ENCODE measurements around the gene MAP3K2.

GRCh38 chr2:127275356-127275755 is 112.4 kb downstream of the MAP3K2 start:
- TF ChIP-seq CTCF (IDR thresholded peaks at IDR 0.05) = no peak
- TF ChIP-seq ZFX (IDR thresholded peaks at IDR 0.05; ENCODE audit: borderline replicate concordance) = no peak

Measured in 22Rv1 (cell line).